ENCODE measurements around the gene ZAP70. TPM values are rescaled to one million over a fixed set of nuclear protein-coding genes. Genes with fewer than 3 reads are reported as not detected.

Gene ZAP70
- total RNA-seq: 10 to 100 TPM in 1 of 4 donors, 1 to 10 TPM in 3; 3.5 to 13.5 (median 5.3) TPM

DNA sequence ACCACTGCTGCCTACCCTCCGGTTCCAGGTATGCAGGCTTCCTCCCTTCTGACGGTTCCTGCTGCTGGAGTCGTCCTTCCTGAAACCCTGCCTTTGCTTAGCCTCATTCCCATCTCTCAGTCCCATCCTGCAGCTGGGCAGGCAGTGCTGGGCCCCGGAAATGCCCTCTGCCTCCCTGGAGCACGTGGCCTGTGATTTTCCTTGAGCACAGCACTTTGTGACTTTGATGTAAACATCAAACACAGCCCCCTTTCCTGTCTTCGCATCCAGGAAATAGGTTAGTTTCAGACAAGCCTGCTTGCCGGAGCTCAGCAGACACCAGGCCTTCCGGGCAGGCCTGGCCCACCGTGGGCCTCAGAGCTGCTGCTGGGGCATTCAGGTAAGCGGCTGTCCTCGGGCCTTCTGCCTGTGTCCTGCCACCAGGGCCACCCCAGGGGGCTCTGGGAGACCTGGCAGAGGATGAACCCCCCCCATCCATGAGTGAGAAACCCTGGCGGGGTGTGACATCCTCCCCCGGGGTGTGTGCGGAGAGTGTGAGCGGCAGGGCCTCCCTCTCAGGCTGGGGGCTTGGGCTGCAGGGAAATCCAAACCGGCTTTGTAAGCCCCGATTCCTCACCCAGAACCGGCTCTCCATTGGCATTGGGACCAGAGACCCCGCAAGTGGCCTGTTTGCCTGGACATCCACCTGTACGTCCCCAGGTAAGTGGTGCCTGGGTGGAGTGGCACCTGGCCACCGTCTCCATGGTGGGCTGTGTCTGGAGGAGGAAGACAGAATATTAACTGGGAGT lies at the start of gene ZAP70:
TSS of gene ZAP70 (plus strand) at position 281 of the 788 bp plus-strand sequence. CDS start 10,461 bp downstream, outside the sequence.
- H3K27ac ChIP-seq: peak within 1 kb of the TSS in 1 of 4 donors; percentile 53
- no peaks in the 10 kb centered on the region for H3K36me3 ChIP-seq
- no peaks in the 10 kb centered on the region for H3K4me1 ChIP-seq
- H3K27me3 ChIP-seq: no peaks in the 10 kb centered on the region
- no peaks in the 10 kb centered on the region for H3K9me3 ChIP-seq
- WGBS, 2 donors: 64% methylated on average over 9 to 11 of the region's 21 CpGs
- TF ChIP-seq CTCF (IDR thresholded peaks at IDR 0.05) (no peak), POLR2A (IDR thresholded peaks at IDR 0.05) (no peak), EP300 (IDR thresholded peaks at IDR 0.05) (no peak)
- H3K4me3 ChIP-seq: peak within 1 kb of the TSS in 1 of 4 donors; percentile 15
- no peak for DNase-seq (ENCODE audit: low spot score in 2 of 2)

- DNase-seq (ENCODE audit: low spot score in 2 of 2): no peak
- WGBS, 2 donors: 0% methylated on average over 19 of the region's 46 CpGs; no CpG with 5 or more reads in 1 of the 2 donors
- no peak for TF ChIP-seq CTCF (IDR thresholded peaks at IDR 0.05)
- TF ChIP-seq EP300 (IDR thresholded peaks at IDR 0.05): no peak
- no peak for TF ChIP-seq POLR2A (IDR thresholded peaks at IDR 0.05)
Measured at GRCh38 chr2:97663626-97663961, 49.8 kb upstream of the ZAP70 start.

GRCh38 chr2:97663962-97664635 lies 49.3 kb upstream of the ZAP70 start, which contains the start of gene ACTR1B:
TSS of gene ACTR1B (minus strand) at chr2:97664044. CDS start at chr2:97663890, 154 bp downstream.
- Histone ChIP-seq H3K4me1 (peaks cover 0 to 41% (median 15%) of the 10 kb centered on the region in 4 donors), H3K27ac (peak within 1 kb of the TSS; percentile 63 to 99 (median 96)), H3K9me3 (no peaks in the 10 kb centered on the region), H3K36me3 (peaks cover 0 to 22% (median under 1%) of the 10 kb centered on the region in 3 donors), H3K27me3 (no peaks in the 10 kb centered on the region), H3K4me3 (peak within 1 kb of the TSS; percentile 47 to 97 (median 85))
- WGBS, 2 donors: 0% methylated on average over 43 to 52 of the region's 60 CpGs
- peak; percentile 95 to 96 for DNase-seq (ENCODE audit: low spot score in 2 of 2)
- TF ChIP-seq POLR2A (IDR thresholded peaks at IDR 0.05): peak; percentile 89 to 97
- peak in 4 of 5 experiments; percentile 44 to 71 (median 60) for TF ChIP-seq CTCF (IDR thresholded peaks at IDR 0.05)
- peak; percentile 68 to 97 for TF ChIP-seq EP300 (IDR thresholded peaks at IDR 0.05)

More at GRCh38 chr2:97663626-97663961, 49.8 kb upstream of the ZAP70 start:
- H3K36me3 ChIP-seq: peaks cover 0 to 26% (median 4%) of the 10 kb centered on the region in 3 donors
- peaks cover 0 to 41% (median 15%) of the 10 kb centered on the region in 4 donors for H3K4me1 ChIP-seq
- peak overlapping the region; percentile 63 to 99 (median 96) for H3K27ac ChIP-seq
- H3K27me3 ChIP-seq: no peaks in the 10 kb centered on the region
- H3K4me3 ChIP-seq: peak overlapping the region; percentile 47 to 97 (median 85)
- H3K9me3 ChIP-seq: no peaks in the 10 kb centered on the region

GRCh38 chr2:97664636-97664970 lies 48.8 kb upstream of the ZAP70 start:
- DNase-seq (ENCODE audit: low spot score in 2 of 2): no peak
- Histone ChIP-seq H3K27ac (peak overlapping the region; percentile 63 to 99 (median 96)), H3K27me3 (no peaks in the 10 kb centered on the region), H3K36me3 (peaks cover 0 to 17% (median 0%) of the 10 kb centered on the region in 3 donors), H3K4me3 (peak overlapping the region; percentile 47 to 97 (median 74)), H3K9me3 (no peaks in the 10 kb centered on the region), H3K4me1 (peaks cover 0 to 41% (median 15%) of the 10 kb centered on the region in 4 donors)
- TF ChIP-seq EP300 (IDR thresholded peaks at IDR 0.05): no peak
- TF ChIP-seq POLR2A (IDR thresholded peaks at IDR 0.05): no peak
- TF ChIP-seq CTCF (IDR thresholded peaks at IDR 0.05): peak in 1 of 5 experiments; percentile 4
- 6 to 9% methylated on average over 21 of the region's 21 CpGs for WGBS, 2 donors

All from tibial nerve (tissue), 4 donors.